Effector CD8-positive, alpha-beta T cell (primary cell): ENCODE results near the gene MVB12A.

Experiments
- DNase-seq: peaks from one replicate; lab custom pipeline; 2025; lab: John Stamatoyannopoulos, UW

MVB12A gene

GRCh38 chr19:17471410-17472125, 51.7 kb downstream of the MVB12A start:
- DNase-seq = no peak

GRCh38 chr19:17473041-17473440, 53.2 kb downstream of the MVB12A start:
- no peak for DNase-seq
